HG03354 (cell line): ENCODE measurements around the gene SSC4D.
A peak's percentile ranks its signal among the peaks of the same experiment; 100 is the strongest.
"Not testable (repeated sequence)": the region's sequence is repeated elsewhere in the genome, so short reads cannot be mapped to it uniquely, and the experiment has no call there.

ENCODE experiments used
- ATAC-seq: cut with Tn5 transposase; IDR thresholded peaks from one replicate; pipeline ENCODE4 v1.9.1; 2021; ENCODE audit warnings: mild to moderate bottlenecking; ENCODE audit not compliant: unreplicated experiment, poor library complexity, severe bottlenecking

The SSC4D gene

DNA sequence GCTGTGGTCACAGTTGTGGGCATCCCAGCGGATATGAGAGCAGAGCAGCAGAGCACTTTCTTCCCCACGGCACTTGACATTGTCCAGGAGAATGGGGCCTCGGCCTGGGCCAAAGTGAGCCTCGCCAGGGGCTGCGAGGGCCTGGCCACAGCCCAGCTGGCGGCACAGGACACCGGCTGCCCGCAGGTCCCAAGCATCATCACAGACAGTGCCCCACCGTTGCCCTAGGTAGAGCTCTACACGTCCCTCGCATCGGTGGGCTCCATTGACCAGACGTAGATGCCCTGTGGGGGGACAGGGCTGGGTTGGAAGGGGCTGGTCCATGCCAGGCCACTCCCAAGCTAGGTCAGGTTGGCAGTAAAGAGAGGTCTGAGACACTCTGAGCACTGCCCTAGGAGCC is 19.4 kb downstream of the SSC4D start:
- ATAC-seq, result no peak

DNA sequence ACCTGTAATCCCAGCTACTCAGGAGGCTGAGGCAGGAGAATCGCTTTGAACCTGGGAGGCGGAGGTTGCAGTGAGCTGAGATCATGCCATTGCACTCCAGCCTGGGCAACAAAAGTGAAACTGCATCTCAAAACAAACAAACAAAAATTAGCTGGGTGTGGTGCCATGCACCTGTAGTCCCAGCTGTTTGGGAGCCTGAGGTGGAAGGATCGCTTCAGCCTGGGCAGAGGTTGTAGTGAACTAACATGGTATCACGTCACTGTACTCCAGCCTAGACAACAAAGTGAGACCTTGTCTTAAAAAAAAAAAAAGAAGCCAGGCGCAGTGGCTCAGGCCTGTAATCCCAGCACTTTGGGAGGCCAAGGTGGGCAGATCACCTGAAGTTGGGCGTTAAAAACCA is 21.7 kb downstream of the SSC4D start:
- not testable (repeated sequence) for ATAC-seq

DNA sequence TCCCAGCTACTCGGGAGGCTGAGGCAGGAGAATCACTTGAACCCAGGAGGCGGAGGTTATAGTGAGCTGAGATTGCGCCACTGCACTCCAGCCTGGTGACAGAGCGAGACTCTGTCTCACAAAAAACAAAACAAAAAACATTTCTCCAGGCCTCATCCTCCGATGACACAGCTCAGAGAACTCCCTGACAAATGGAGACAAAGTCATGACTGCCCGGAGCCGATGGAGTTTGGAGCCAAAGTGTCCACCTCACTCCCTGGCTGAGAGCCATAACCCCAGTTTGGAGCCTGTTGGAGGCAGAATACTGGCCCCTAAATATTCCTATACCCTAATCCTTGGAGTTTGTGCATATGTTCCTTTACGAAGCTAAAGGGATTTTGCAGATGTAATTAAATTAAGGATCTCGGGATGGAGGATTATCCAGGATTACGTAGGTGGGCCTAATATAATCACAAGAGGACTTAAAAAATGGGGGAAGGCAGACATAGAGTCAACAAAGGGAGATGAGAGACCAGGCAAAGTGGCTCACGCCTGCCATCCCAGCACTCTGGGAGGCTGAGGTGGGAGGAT is 22.7 kb downstream of the SSC4D start:
- no peak for ATAC-seq

DNA sequence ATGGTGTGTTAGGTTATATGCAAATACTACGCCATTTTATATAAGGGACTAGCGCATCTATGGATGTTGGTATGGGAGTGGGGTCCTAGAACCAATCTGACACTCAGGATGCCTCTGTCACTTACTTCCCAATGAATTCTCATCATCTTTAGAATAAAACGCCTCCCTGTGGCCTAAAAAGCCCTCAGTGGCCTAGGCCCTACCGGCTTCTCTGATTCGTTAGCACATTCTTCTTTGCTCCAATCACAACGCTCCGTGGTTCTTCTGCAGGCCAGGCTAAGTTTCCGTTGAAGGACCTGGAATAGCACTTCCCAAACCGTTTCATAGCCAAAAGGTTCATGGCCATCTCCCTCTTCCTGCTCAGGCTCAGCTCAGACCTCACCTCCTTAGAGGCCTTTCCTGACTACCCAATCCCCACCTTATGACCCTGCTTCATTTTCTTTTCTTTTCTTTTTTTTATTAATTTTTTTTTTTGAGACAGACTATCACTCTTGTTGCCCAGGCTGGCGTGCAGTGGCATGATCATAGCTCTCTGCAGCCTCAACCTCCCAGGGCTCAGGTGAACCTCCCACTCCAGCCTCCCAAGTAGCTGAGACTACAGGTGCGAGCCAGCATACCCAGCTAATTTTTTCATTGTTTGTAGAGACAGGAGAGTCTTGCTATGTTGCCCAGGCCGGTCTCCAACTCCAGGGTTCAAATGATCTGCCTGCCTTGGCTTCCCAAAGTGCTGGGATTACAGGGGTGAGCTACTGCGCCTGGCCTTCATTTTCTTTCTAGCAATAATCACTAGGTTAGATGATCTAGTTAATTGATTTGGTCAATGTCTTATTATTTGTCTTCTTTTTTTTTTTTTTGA is 26.2 kb downstream of the SSC4D start:
- ATAC-seq, result no peak

DNA sequence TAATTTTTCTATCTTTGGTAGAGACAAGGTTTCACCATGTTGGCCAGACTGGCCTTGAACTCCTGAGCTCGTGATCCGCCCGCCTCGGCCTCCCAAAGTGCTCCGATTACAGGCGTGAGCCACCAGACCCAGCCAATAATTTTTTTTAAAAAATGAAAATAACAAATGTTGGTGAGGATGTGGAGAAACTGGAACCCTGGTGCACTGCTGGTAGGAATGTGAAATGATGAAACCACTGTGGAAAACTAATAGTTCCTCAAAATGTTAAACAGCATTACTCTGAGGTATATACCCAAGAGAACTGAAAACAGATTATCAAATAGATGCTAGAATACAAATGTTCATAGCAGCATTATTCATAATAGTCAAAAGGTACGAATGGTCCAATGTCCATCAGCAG is 27.7 kb downstream of the SSC4D start:
- no peak for ATAC-seq

DNA sequence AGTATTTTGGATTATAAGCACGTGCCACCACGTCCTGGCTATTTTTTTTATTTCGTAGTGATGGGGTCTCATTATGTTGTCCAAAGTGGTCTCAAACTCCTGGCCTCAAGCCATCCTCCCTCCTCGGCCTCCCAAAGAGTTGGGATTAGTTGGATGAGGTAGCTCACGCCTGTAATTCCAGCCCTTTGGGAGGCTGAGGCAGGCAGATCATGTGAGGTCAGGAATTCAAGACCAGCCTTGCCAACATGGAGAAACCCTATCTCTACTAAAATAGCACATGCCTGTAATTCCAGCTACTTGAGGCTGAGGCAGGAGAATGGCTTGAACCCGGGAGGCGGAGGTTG is 28.9 kb downstream of the SSC4D start:
- no peak for ATAC-seq

DNA sequence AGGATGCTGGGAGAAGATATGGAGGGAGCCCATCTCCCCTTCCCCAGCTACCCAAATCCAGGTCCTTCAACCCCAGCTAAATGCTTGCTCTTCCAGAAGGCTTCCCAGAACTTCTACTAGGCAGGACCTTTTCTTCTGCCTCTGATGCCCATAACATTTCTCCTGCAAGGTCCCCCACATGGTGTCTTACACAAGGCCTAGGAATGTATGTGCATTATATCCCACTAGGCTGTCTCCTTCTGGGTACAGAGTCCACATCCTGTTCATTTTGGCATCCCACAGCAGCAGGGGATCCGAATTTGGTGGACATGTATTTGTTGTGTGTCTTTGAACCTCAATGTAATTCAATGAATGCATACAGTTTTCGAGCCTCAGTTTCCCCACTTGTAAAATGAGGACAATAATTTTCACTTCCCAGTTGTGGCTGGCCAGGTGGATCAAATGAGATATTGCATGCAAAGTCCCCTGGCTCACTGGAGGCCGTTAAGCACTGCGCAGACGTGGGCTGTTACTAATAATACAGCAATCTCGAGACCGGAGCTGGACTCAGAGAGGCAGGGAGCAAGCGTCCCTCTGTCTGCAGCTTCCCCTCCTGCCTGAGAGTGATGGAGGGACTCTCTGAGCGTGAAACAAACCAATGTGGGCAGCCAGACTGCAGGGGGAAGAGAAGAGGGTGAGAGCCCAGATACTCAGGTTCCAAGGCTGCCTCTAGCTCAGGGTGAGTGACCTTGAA is 32.1 kb downstream of the SSC4D start:
- no peak for ATAC-seq

DNA sequence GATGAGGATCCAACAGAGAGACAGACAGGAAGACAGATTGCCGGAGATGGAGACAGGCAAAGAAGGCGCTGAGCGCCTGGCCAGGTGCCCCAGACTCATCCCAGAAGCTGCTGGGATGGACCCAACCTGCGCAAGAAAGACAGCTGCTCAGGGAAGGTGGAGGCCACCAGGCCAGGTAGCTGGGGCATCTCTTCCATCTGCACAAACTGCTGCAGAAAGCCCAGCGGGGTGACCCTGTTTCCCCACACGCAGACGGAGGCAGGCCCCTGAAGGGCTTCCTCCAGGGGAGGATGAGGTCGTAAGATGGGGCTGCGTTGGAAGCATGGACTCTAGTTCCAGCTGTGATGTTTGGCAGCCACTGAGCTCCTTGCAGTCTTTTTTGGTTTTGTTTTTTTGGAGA is 34.2 kb downstream of the SSC4D start:
- ATAC-seq, result no peak

DNA sequence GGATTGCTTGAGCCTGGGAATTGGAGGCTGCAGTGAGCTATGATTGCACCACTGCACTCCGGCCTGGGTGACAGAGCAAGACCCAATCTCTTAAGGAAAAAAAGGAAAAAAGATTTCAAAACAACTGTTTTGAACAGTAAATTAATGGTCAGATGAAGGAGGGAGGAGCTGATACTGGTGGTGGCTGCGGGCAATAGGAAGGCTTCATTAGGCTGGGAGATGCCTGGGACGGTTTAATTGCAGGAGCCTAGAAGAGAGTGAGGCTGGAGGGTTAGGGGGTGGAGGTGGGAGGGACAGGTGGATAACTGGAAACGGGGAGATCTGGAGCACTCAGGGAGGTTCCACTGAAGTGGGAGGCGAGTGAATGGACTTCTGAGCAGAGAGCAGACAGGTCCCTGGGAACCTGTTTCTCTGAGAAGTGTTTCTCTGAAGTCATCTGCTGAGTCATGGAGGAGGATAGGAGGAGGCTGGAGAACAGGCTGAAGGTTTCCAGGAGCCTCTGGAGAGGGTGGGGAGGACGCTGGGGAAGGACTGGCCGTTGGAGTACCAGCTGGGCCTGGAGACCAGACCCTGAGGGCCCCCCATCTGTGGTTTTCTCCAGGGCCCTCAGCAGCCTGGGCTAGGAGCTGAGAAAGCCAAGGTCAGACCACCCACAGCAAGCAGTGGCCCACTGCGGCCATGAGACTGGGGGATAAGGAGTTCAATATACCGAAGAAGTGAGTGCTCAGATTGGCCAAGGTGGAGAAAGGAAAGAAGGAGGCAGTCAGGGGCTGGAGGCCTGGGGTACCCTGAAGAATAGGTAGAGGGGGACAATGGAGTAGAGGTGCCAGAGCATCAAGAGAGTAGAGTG is 36.3 kb downstream of the SSC4D start:
- ATAC-seq, result no peak

DNA sequence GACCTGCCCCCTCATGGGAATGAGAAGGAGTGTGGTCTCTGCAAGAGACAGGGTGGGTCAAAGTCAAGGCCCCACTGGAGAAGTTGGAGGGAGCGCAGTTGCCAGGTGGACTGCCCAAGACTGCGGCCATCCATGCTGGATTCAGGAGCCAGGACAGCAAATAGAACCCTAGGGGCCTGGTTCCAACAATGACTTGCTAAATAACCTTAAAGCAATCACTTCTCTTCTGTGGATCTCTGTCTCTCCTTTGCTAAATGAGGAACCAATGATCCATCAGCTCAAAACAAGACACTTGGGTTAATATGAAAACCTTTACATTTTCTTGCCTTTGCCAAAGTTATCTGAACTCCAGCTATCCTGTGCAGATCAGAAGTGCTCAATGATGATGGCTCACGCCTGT is 38.1 kb downstream of the SSC4D start:
- no peak for ATAC-seq

DNA sequence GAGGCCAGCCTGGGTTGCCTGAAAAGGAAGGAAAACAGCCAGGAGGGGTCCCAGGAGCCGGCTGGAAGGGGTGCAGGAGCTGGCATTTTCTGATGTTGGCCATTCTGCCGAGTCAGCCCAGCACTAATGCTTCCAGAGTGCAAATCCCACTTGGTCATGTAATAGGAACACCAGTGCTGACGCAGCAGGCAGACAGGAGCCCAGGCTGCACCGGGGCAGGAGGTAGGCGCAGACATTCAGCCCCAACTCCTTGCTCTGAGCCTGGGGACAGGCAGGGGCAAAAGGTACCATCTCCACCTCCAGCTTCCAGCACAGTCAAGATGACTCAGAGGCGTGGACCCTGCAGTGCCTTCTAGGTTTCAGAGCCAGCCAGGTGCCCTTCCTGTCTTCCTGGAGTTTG is 40.5 kb downstream of the SSC4D start:
- ATAC-seq, result no peak

DNA sequence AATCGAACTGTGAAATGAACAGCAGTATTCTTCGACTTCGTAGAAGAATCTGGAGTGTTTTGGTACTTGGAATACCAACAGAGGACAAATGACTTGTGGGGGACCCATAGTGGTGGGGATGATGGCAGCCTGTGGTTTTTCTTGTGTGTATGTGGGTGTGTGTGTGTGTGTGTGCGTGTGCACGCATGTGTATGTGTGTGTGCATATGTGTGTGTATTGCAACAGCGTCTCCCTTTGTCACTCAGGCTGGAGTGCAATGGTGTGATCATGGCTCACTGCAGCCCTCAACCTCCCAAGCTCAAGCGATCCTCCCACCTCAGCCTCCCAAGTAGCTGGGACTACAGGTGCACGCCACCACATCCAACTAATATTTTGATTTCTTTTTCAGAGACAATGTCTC is 41.3 kb downstream of the SSC4D start:
- no peak for ATAC-seq

DNA sequence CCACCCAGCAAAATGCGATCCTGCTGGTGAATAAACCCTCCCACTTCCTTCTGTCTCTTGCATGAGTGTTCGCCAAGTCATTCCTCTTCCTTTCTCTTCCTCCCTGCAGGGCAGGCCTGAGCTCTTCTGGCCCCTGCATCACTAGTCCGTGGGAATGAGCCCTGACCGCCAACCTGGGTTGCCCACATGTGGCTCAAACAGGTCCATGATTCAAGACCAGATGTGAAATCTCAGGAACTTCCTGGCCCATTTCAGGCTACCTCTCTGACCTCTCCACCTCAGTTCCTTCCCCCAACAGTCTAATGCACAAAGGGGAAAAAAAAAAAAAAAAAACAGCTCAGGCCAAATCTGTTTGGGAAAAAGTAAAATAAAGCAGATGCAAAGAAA is 45.3 kb downstream of the SSC4D start:
- ATAC-seq, result peak; percentile 3

DNA sequence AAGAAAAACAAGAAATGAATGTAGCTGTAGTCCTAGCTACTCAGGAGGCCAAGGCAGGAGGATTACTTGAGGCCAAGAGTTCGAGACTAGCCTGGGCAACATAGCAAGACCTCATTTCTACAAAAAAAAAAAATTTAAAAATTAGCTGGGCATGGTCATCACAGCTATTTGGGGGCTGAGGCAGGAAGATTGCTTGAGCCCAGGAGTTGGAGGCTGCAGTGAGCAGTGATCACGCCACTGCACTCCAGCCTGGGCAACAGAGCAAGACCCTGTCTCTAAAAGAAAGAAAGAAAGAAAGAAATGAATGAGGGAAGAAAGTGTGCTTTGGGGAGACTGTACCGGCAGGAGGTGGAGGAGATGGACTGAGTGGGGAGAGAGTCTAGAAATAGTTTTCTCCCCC is 45.7 kb downstream of the SSC4D start:
- not testable (repeated sequence) for ATAC-seq

DNA sequence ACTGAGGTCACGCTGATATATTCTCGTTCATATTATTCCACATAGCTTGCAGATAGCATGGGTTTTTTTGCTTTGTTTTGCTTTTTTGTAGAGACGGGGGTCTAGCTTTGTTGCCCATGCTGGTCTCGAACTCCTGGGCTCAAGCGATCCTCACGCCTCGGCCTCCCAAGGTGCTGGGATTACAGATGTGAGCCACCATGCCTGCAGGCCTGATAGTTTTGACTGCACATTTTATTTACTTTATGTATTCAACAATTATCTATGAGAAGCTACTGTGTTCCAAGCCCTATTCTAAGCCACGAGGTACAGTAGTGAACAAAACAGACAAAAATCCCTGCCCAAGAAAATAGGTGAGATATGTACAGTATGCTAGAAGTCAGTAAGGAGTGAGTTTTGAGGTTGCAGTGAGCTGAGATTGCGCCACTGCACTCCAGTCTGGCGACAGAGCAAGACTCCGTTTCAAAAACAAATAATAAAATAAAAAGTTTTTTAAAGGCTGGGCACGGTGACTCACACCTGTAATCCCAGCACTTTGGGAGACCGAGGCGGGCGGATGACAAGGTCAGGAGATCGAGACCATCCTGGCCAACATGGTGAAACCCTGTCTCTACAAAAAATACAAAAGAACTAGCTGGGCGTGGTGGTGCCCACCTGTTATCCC is 49.4 kb downstream of the SSC4D start:
- no peak for ATAC-seq

DNA sequence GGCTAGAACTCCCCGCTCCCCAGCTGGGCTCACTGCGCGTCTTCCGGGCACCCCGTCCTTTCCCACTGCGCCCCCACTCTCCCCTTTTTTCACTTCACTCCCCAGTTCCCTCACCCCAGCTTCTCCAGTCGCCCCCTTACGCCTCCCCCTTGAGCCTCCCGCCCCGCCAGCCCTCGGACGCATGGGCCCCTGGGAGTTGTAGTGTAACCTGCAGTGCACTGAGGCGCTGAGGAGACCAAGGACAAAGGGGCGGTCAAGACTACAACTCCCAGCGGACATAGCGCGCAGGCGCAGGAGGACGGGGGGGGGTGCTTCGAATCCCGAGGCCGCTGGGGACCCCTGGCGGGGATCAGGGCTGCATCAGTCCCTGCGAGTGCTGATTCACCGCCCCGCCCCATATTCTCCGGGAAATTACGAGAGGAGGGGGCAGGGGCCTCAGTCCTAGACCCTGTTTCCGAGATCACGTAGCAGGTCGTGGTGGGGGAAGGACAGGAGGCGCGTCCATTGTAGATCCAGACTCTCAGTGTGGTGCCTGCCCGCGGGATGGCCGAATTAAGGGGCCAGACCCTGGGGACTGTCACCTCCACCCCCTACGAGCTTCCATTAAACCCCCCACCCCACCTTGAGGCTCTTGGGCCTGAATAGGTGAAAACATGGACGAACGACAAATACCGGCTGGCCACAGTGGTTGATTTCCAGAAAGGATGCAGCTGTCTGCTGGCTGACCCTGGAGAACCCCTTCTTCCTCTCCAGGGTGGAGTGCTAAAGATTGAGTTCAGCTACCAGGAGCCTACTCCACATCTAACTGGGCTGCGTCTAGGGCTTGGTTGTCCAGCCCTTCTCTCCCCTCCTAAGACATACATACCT is 50.2 kb downstream of the SSC4D start:
- ATAC-seq, result peak; percentile 90

DNA sequence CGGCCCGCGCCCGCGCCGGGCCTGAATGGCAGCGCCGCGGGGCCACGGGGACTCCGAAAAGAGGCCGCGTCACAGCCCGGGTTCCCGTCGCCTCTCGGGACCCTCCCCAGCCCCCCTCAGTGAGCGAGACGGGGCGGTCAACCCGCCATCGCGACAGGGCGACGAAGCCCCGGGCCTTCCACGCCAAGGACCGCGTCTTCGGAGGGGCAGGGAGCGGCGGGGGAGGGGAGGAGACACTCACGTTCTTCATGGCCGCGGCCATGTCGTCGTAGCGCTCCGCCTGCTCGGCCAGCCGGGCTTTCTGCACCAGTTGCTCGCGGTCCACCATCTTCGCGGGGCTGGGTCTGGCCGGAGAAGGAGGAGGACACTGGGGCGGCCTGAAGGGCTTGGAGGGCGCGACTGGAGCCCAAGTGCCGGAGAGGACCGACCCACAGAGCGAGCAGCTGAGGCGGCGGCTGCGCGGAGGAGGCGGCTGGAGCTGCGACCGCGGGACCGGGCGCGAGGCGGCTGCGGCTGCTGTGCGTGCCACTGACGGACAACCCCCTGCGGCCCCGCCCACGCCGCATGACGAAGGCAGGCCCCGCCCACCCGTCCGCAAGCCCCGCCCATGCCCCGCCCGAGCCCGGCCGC is 50.9 kb downstream of the SSC4D start, which contains the start of gene YWHAG:
Gene YWHAG (minus strand): TSS at position 511 of the 630 bp plus-strand sequence. CDS start 183 bp downstream, at position 328.
- ATAC-seq, result peak; percentile 73

DNA sequence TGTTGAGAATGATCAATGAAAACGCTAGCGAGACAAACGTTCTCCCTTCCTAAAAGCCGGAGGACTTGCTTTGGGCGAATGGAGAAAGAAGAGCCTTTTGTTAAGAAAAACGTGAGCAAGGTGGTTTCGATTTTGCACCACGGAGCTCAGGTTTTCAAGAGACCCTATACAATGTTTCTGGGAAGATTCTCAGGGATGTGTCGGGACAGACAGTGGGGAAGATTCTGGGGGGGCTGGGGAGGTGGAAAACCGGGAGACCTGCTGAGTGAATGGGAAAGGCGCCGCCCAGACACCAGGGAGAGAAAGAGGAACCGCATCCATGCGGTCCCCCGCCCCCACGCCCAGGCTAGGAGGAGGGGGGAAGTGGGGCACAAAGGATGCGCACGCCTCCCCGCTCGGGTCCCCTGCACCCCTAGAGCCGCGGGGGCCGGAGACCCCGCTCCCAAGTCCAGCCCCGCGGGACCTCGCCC is 51.5 kb downstream of the SSC4D start:
- ATAC-seq, result peak; percentile 39
